Caco-2 (cell line): ENCODE data around the gene HOXA6. TPM values are rescaled to one million over a fixed set of nuclear protein-coding genes. Genes with fewer than 3 reads are reported as not detected.

Experiments used
- BruUV-seq: library from RNA; stranded (reverse); fragments of 400-500 nt; replicated peaks from 2 replicates; lab custom pipeline; 2021; lab: Mats Ljungman, UMichigan
- CTCF ChIA-PET: fragments of 300-600 bp; sonication (Branson Sonifier 250); formaldehyde crosslinking; loops from one replicate; lab custom pipeline; 2022; ENCODE audit warnings: antibody characterized with exemption; lab: Charles Lee
- POLR2A ChIA-PET: fragments of 300-600 bp; sonication (Branson Sonifier 250); formaldehyde crosslinking; loops from one replicate; lab custom pipeline; 2022; ENCODE audit warnings: antibody characterized with exemption; lab: Charles Lee
- DNase-seq, 2 experiments: peaks; one replicate each; pipeline versions ENCODE4 v3.0.0 to v3.0.0-alpha.2; 2020 to 2022
- H3K27me3 ChIP-seq: replicated peaks from 2 replicates; pipeline ENCODE4 v1.6.0; 2011; ENCODE audit warnings: low read length; ENCODE audit not compliant: control insufficient read depth, insufficient read depth
- H3K36me3 ChIP-seq: 2 replicates; pipeline ENCODE4 v1.5.1; 2011; ENCODE audit warnings: low read length; ENCODE audit not compliant: control insufficient read depth, insufficient read depth
- H3K4me1 ChIP-seq: fragments of 250-450 bp; sonication (Bioruptor Pico); 2 replicates; pipeline ENCODE4 v1.5.1; 2020; ENCODE audit warnings: mild to moderate bottlenecking
- H3K4me3 ChIP-seq: 2 replicates; pipeline ENCODE4 v1.5.1; 2011; ENCODE audit warnings: low read depth, mild to moderate bottlenecking, control low read depth, low read length
- H3K9me3 ChIP-seq: fragments of 250-450 bp; sonication (Bioruptor Pico); 2 replicates; pipeline ENCODE4 v1.5.1; 2020; ENCODE audit warnings: mild to moderate bottlenecking, moderate library complexity
- H3K27ac Mint-ChIP-seq: one replicate; pipeline ENCODE4 v1.8.0; 2022; ENCODE audit warnings: mixed read lengths; ENCODE audit not compliant: unreplicated experiment
- H3K27me3 Mint-ChIP-seq: one replicate; pipeline ENCODE4 v1.8.0; 2022; ENCODE audit warnings: mixed read lengths; ENCODE audit not compliant: insufficient read depth, unreplicated experiment
- H3K36me3 Mint-ChIP-seq: one replicate; pipeline ENCODE4 v1.8.0; 2022; ENCODE audit warnings: mild to moderate bottlenecking, mixed read lengths; ENCODE audit not compliant: insufficient read depth, unreplicated experiment
- H3K4me1 Mint-ChIP-seq: one replicate; pipeline ENCODE4 v1.8.0; 2022; ENCODE audit warnings: low read depth, mixed read lengths; ENCODE audit not compliant: unreplicated experiment
- H3K4me3 Mint-ChIP-seq: one replicate; pipeline ENCODE4 v1.8.0; 2022; ENCODE audit warnings: mild to moderate bottlenecking, moderate library complexity, mixed read lengths; ENCODE audit not compliant: unreplicated experiment
- H3K9me3 Mint-ChIP-seq: one replicate; pipeline ENCODE4 v1.8.0; 2022; ENCODE audit warnings: mixed read lengths; ENCODE audit not compliant: unreplicated experiment
- intact Hi-C: fragments of 100-400 bp; cut with micrococcal nuclease; formaldehyde crosslinking; loops from one replicate; pipeline ENCODE4 v1.10.0; 2022; ENCODE audit not compliant: unreplicated experiment
- total RNA-seq: library from RNA; stranded (reverse); gene quantifications from 2 replicates; pipeline ENCODE4 v1.2.3, GENCODE V29; 2022
- TF ChIP-seq, protein P1 (sequence below), 2 experiments: fragments of 200-600 bp in 1 of 2; IDR thresholded peaks; 1 replicate in 1 of 2; 2 replicates in 1 of 2; pipeline versions ENCODE4 v1.5.1 to v1.8.0; 2011 to 2022; ENCODE audit warnings: antibody characterized with exemption in 1 of 2, control low read depth in 1 of 2, inconsistent platforms in 1 of 2, low read depth in 1 of 2, low read length in 1 of 2, mild to moderate bottlenecking in 1 of 2, moderate library complexity in 1 of 2; ENCODE audit not compliant: insufficient read depth in 1 of 2, severe bottlenecking in 1 of 2, unreplicated experiment in 1 of 2

HOXA6 gene
- total RNA-seq, 1 experiment from 2014 or later, result 5.6 TPM

- Mint-ChIP-seq H3K9me3 (no peaks in the 10 kb centered on the region), H3K36me3 (peaks cover 46% of the 10 kb centered on the region), H3K27ac (peak overlapping the region; percentile 95), H3K4me3 (peak overlapping the region; percentile 92), H3K27me3 (no peaks in the 10 kb centered on the region), H3K4me1 (peaks cover 38% of the 10 kb centered on the region)
- ChIA-PET CTCF (interaction anchor here (0.8 to 1.6 kb wide), 3 partner anchors 11 to 58 kb away, joined by 3 to 4 read pairs (median 3); no protein-coding TSS in a partner anchor), POLR2A (interaction anchor here (0.5 to 1.8 kb wide), 8 partner anchors 9 to 71 kb away, joined by 3 to 9 read pairs (median 3); partner anchors contain the start of genes HOXA4 and HOXA5)
- no peaks in the 10 kb centered on the region for H3K36me3 ChIP-seq
- DNase-seq, result peak; percentile 87
- H3K4me3 ChIP-seq, result peak overlapping the region; percentile 60
- H3K4me1 ChIP-seq, result peaks cover 64% of the 10 kb centered on the region
- H3K9me3 ChIP-seq, result no peaks in the 10 kb centered on the region
- no peaks in the 10 kb centered on the region for H3K27me3 ChIP-seq
- BruUV-seq, result no TSS peak
- intact Hi-C loops, result loop anchor here (1.0 to 5.0 kb wide), 3 partner anchors 8 to 175 kb away; partner anchors contain the start of gene HOXA4
- TF ChIP-seq, protein P1, sequence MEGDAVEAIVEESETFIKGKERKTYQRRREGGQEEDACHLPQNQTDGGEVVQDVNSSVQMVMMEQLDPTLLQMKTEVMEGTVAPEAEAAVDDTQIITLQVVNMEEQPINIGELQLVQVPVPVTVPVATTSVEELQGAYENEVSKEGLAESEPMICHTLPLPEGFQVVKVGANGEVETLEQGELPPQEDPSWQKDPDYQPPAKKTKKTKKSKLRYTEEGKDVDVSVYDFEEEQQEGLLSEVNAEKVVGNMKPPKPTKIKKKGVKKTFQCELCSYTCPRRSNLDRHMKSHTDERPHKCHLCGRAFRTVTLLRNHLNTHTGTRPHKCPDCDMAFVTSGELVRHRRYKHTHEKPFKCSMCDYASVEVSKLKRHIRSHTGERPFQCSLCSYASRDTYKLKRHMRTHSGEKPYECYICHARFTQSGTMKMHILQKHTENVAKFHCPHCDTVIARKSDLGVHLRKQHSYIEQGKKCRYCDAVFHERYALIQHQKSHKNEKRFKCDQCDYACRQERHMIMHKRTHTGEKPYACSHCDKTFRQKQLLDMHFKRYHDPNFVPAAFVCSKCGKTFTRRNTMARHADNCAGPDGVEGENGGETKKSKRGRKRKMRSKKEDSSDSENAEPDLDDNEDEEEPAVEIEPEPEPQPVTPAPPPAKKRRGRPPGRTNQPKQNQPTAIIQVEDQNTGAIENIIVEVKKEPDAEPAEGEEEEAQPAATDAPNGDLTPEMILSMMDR (IDR thresholded peaks at IDR 0.05; ENCODE audit: insufficient read depth in 1 of 2, low read depth in 1 of 2, low read length in 1 of 2, severe bottlenecking in 1 of 2, unreplicated experiment in 1 of 2), result no peak
Measured at GRCh38 chr7:27122077-27122910, 25.3 kb downstream of the HOXA6 start.

GRCh38 chr7:27121684-27122076 is 25.9 kb downstream of the HOXA6 start:
- H3K36me3 ChIP-seq, result no peaks in the 10 kb centered on the region
- Mint-ChIP-seq H3K4me1 (peaks cover 38% of the 10 kb centered on the region), H3K9me3 (no peaks in the 10 kb centered on the region), H3K4me3 (peak overlapping the region; percentile 92), H3K36me3 (peaks cover 46% of the 10 kb centered on the region), H3K27ac (peak overlapping the region; percentile 95), H3K27me3 (no peaks in the 10 kb centered on the region)
- no peaks in the 10 kb centered on the region for H3K9me3 ChIP-seq
- BruUV-seq, result TSS peak; percentile 68
- ChIA-PET CTCF (interaction anchor here (1.4 to 1.6 kb wide), 2 partner anchors 11 to 58 kb away, joined by 3 to 4 read pairs; no protein-coding TSS in a partner anchor), POLR2A (interaction anchor here (0.5 to 1.8 kb wide), 8 partner anchors 8 to 70 kb away, joined by 3 to 9 read pairs (median 3); partner anchors contain the start of genes HOXA4 and HOXA5)
- no peaks in the 10 kb centered on the region for H3K27me3 ChIP-seq
- DNase-seq, result no peak
- TF ChIP-seq, protein P1 (IDR thresholded peaks at IDR 0.05; ENCODE audit: insufficient read depth in 1 of 2, low read depth in 1 of 2, low read length in 1 of 2, severe bottlenecking in 1 of 2, unreplicated experiment in 1 of 2), result no peak
- H3K4me3 ChIP-seq, result peak overlapping the region; percentile 60
- intact Hi-C loops, result loop anchor here (1.0 to 5.0 kb wide), 3 partner anchors 9 to 174 kb away; partner anchors contain the start of gene HOXA4
- peaks cover 70% of the 10 kb centered on the region for H3K4me1 ChIP-seq

DNA sequence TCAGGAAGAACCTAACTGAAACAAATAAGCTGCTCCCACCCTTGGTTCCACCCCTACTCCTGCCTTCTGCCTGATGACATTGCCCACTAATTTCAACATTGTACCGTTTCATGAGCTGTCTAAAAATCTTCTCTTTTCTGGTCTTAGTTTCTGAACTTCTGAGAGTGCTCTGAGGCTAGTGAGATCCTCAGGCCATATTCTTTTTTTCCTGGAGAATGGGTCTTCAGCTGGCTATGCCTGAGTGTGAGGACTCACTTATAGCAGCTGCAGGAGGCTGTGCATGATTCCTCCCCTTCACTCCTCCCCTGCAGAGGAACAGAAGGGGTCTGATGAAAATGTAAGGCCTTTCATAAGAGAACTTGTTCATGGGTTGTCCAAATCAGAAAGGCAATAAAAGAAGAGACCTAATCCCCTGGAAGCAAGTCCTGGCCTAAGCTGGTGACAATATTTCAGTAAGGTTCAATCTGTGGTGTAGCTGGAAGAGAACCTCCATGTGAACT is 28.1 kb downstream of the HOXA6 start:
- Mint-ChIP-seq H3K4me1 (peaks cover 39% of the 10 kb centered on the region), H3K4me3 (peak overlapping the region; percentile 92), H3K36me3 (peaks cover 45% of the 10 kb centered on the region), H3K9me3 (no peaks in the 10 kb centered on the region), H3K27ac (no peak overlapping the region), H3K27me3 (no peaks in the 10 kb centered on the region)
- TF ChIP-seq, protein P1 (IDR thresholded peaks at IDR 0.05; ENCODE audit: insufficient read depth in 1 of 2, low read depth in 1 of 2, low read length in 1 of 2, severe bottlenecking in 1 of 2, unreplicated experiment in 1 of 2), result no peak
- H3K4me1 ChIP-seq, result peaks cover 56% of the 10 kb centered on the region
- CTCF ChIA-PET, result no interaction called here
- no peaks in the 10 kb centered on the region for H3K27me3 ChIP-seq
- intact Hi-C loops, result no loop called here
- no peaks in the 10 kb centered on the region for H3K36me3 ChIP-seq
- BruUV-seq, result no TSS peak
- no peak overlapping the region for H3K4me3 ChIP-seq
- POLR2A ChIA-PET, result no interaction called here
- H3K9me3 ChIP-seq, result no peaks in the 10 kb centered on the region
- no peak for DNase-seq
